Keratinocyte (primary cell): ENCODE measurements around the gene ERCC6. TPM values are rescaled to one million over a fixed set of nuclear protein-coding genes. Genes with fewer than 3 reads are reported as not detected.

Experiments used
- DNase-seq: peaks from one replicate; pipeline ENCODE4 v3.0.0-alpha.2; 2011; ENCODE audit warnings: low read depth, missing footprints, low spot score
- FAIRE-seq: peaks from 2 replicates; lab custom pipeline; 2011; peaks lifted over from hg19 to GRCh38; lab: Jason Lieb, UNC
- H2AFZ ChIP-seq: 2 replicates; pipeline ENCODE4 v1.6.0; 2012; ENCODE audit warnings: low read length, control low read depth, inconsistent platforms; ENCODE audit not compliant: control insufficient read depth
- H3K27ac ChIP-seq: 2 replicates; pipeline ENCODE4 v1.5.1; 2011; ENCODE audit warnings: low read length; ENCODE audit not compliant: control insufficient read depth, insufficient read depth
- H3K27me3 ChIP-seq: 3 replicates; pipeline ENCODE4 v1.6.0; 2011; ENCODE audit warnings: low read length; ENCODE audit not compliant: control insufficient read depth, insufficient read depth; ENCODE audit errors: extremely low read depth
- H3K36me3 ChIP-seq, 2 experiments: 2 replicates in 1 of 2; 3 replicates in 1 of 2; pipeline ENCODE4 v1.5.1; 2011; ENCODE audit warnings: low read length in 2 of 2, mild to moderate bottlenecking in 1 of 2; ENCODE audit not compliant: control insufficient read depth in 2 of 2, insufficient read depth in 2 of 2; ENCODE audit errors: extremely low read depth in 1 of 2
- H3K4me1 ChIP-seq: 3 replicates; pipeline ENCODE4 v1.5.1; 2011; ENCODE audit warnings: low read length; ENCODE audit not compliant: control insufficient read depth, insufficient read depth; ENCODE audit errors: extremely low read depth
- H3K4me2 ChIP-seq: 3 replicates; pipeline ENCODE4 v1.6.0; 2011; ENCODE audit warnings: low read depth, low read length; ENCODE audit not compliant: control insufficient read depth, insufficient read depth; ENCODE audit errors: extremely low read depth
- H3K4me3 ChIP-seq, 3 experiments: fragments of 200-600 bp in 1 of 3; sonication (generic) in 1 of 3; 2 replicates in 2 of 3; 3 replicates in 1 of 3; pipeline ENCODE4 v1.5.1; 2011 to 2016; ENCODE audit warnings: low read length in 3 of 3, mild to moderate bottlenecking in 3 of 3, control low read depth in 2 of 3, inconsistent platforms in 1 of 3, low read depth in 1 of 3, mixed read lengths in 1 of 3, mixed run types in 1 of 3, moderate library complexity in 1 of 3; ENCODE audit not compliant: control insufficient read depth in 2 of 3, insufficient read depth in 2 of 3; ENCODE audit errors: extremely low read depth in 1 of 3
- H3K79me2 ChIP-seq: 2 replicates; pipeline ENCODE4 v1.6.0; 2012; ENCODE audit warnings: low read length; ENCODE audit not compliant: control insufficient read depth, insufficient read depth
- H3K9ac ChIP-seq: 3 replicates; pipeline ENCODE4 v1.6.0; 2011; ENCODE audit warnings: low read length; ENCODE audit not compliant: control insufficient read depth, insufficient read depth; ENCODE audit errors: extremely low read depth
- H3K9me1 ChIP-seq: 3 replicates; pipeline ENCODE4 v1.6.0; 2011; ENCODE audit warnings: low read length; ENCODE audit not compliant: control insufficient read depth, insufficient read depth; ENCODE audit errors: extremely low read depth
- H3K9me3 ChIP-seq: 2 replicates; pipeline ENCODE4 v1.5.1; 2012; ENCODE audit warnings: low read depth, low read length; ENCODE audit not compliant: control insufficient read depth
- H4K20me1 ChIP-seq: 3 replicates; pipeline ENCODE4 v1.6.0; 2011; ENCODE audit warnings: low read length; ENCODE audit not compliant: control insufficient read depth, insufficient read depth; ENCODE audit errors: extremely low read depth
- CTCF ChIP-seq, 3 experiments: IDR thresholded peaks in 1 of 3; conservative IDR thresholded peaks in 1 of 3; optimal IDR thresholded peaks in 1 of 3; 2 replicates in 2 of 3; 3 replicates in 1 of 3; pipeline versions ENCODE3 to v1.5.1; 2011; ENCODE audit warnings: low read length in 3 of 3, mild to moderate bottlenecking in 3 of 3, moderate library complexity in 2 of 3, control low read depth in 1 of 3, inconsistent platforms in 1 of 3; ENCODE audit not compliant: insufficient read depth in 2 of 3; ENCODE audit errors: extremely low read depth in 1 of 3
- EZH2 ChIP-seq: IDR thresholded peaks from one replicate; pipeline ENCODE4 v1.6.1; 2012; ENCODE audit warnings: inconsistent platforms, mild to moderate bottlenecking, low read length, moderate library complexity
- dilution Hi-C: fragments of 300-500 bp; cut with MboI; formaldehyde crosslinking; loops from one replicate; pipeline ENCODE4 v1.7.0; 2020; ENCODE audit warnings: low sequenced_read_pairs; ENCODE audit not compliant: extremely low pct_ligation_motif_present
- polyA plus RNA-seq, 5 experiments: library from polyadenylated mRNA; depleted of rRNA in 3 of 5; stranded (reverse) in 3 of 5; stranded (forward) in 1 of 5; unstranded in 1 of 5; fragments of >200 nt; gene quantifications; 1 replicate in 1 of 5; 2 replicates in 3 of 5; 3 replicates in 1 of 5; pipeline versions ENCODE4 v1.2.1 to v1.2.3, GENCODE V29; 2011 to 2012; ENCODE audit warnings: missing spikeins in 2 of 5, low read depth in 1 of 5, low replicate concordance in 1 of 5

The ERCC6 gene
- polyA plus RNA-seq, 1 donor (not counting 4 experiments of a cell fraction or from before 2014, with no cell fraction given): 36.8 TPM

GRCh38 chr10:49564461-49565009 is 25.6 kb upstream of the ERCC6 start:
- Histone ChIP-seq H2AFZ (no peak overlapping the region), H3K36me3 (no peaks in the 10 kb centered on the region), H3K79me2 (no peaks in the 10 kb centered on the region), H3K9me3 (peaks cover 2% of the 10 kb centered on the region), H3K9ac (no peak overlapping the region), H3K4me1 (peaks cover 7% of the 10 kb centered on the region), H4K20me1 (no peaks in the 10 kb centered on the region), H3K27ac (no peak overlapping the region), H3K4me3 (no peak overlapping the region), H3K9me1 (no peaks in the 10 kb centered on the region), H3K27me3 (no peaks in the 10 kb centered on the region), H3K4me2 (no peak overlapping the region)
- FAIRE-seq (no peak), DNase-seq (no peak)
- dilution Hi-C loops: no loop called here
- TF ChIP-seq CTCF (optimal IDR thresholded peaks at IDR 0.05 in 1 of 3, IDR thresholded peaks at IDR 0.05 in 1 of 3, conservative IDR thresholded peaks at IDR 0.05 in 1 of 3; ENCODE audit: extremely low read depth in 1 of 3, insufficient read depth in 2 of 3, low read length in 3 of 3): no peak
- no peak for TF ChIP-seq EZH2

GRCh38 chr10:49562893-49563292 is 24.0 kb upstream of the ERCC6 start:
- no peaks in the 10 kb centered on the region for H3K27me3 ChIP-seq
- dilution Hi-C loops: no loop called here
- no peaks in the 10 kb centered on the region for H3K9me3 ChIP-seq
- no peaks in the 10 kb centered on the region for H3K36me3 ChIP-seq
- H4K20me1 ChIP-seq: no peaks in the 10 kb centered on the region
- H3K4me2 ChIP-seq: no peak overlapping the region
- no peak for TF ChIP-seq CTCF (optimal IDR thresholded peaks at IDR 0.05 in 1 of 3, IDR thresholded peaks at IDR 0.05 in 1 of 3, conservative IDR thresholded peaks at IDR 0.05 in 1 of 3; ENCODE audit: extremely low read depth in 1 of 3, insufficient read depth in 2 of 3, low read length in 3 of 3)
- TF ChIP-seq EZH2: no peak
- H3K9me1 ChIP-seq: no peaks in the 10 kb centered on the region
- DNase-seq (no peak), FAIRE-seq (no peak)
- no peaks in the 10 kb centered on the region for H3K79me2 ChIP-seq
- H3K4me1 ChIP-seq: no peaks in the 10 kb centered on the region
- no peak overlapping the region for H3K27ac ChIP-seq
- H3K9ac ChIP-seq: no peak overlapping the region
- no peak overlapping the region for H3K4me3 ChIP-seq
- no peak overlapping the region for H2AFZ ChIP-seq
